Tibial nerve (tissue), 3 donors: Measurements from ENCODE around the gene RASAL2.

Experiments used
- POLR2A ChIP-seq, 2 donors: fragments of 450-650 bp; IDR thresholded peaks; one replicate each; pipeline ENCODE4 v1.6.1; 2017; ENCODE audit warnings: antibody characterized with exemption in 2 of 2, mild to moderate bottlenecking in 2 of 2, moderate library complexity in 2 of 2
- TF ChIP-seq, protein P1 (sequence below), 5 experiments: fragments of 200-600 bp in 3 of 5; fragments of 450-650 bp in 2 of 5; sonication (generic) in 3 of 5; IDR thresholded peaks; one replicate each; pipeline ENCODE4 v1.5.1; 2016 to 2019; ENCODE audit warnings: antibody characterized with exemption in 5 of 5, mild to moderate bottlenecking in 3 of 5, moderate library complexity in 2 of 5

DNA sequence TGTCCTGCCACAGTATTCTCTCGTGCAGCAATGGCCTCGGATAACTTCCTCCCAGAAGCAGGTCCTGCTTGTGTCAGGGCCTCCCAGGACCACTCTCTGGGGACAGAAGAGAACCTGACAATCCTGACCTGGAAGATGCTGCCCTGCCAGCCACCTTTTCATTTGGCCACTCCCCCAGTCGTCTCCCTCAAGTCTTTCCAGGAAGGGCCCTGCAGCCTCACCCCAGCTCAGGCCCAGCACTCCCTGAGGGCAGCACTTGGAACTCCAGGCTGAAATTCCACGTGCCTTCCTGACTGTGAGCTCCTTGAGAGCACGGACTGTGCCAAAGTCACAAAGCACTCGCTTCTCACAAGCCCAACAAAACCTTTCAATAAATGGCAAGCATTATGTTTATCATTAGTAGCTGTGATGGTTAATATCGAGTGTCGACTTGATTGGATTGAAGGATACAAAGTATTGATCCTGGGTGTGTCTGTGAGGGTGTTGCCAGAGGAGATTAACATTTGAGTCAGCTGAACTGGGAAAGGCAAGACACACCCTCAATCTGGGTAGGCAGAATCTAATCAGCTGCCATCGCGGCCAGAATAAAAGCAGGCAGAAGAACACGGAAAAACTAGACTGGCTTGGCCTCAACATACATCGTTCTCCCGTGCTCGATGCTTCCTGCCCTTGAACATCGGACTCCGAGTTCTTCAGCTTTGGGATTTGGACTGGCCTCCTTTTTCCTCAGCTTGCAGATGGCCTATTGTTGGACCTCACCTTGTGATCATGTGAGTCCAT, 405.2 kb downstream of the RASAL2 start:
- TF ChIP-seq, protein P1, sequence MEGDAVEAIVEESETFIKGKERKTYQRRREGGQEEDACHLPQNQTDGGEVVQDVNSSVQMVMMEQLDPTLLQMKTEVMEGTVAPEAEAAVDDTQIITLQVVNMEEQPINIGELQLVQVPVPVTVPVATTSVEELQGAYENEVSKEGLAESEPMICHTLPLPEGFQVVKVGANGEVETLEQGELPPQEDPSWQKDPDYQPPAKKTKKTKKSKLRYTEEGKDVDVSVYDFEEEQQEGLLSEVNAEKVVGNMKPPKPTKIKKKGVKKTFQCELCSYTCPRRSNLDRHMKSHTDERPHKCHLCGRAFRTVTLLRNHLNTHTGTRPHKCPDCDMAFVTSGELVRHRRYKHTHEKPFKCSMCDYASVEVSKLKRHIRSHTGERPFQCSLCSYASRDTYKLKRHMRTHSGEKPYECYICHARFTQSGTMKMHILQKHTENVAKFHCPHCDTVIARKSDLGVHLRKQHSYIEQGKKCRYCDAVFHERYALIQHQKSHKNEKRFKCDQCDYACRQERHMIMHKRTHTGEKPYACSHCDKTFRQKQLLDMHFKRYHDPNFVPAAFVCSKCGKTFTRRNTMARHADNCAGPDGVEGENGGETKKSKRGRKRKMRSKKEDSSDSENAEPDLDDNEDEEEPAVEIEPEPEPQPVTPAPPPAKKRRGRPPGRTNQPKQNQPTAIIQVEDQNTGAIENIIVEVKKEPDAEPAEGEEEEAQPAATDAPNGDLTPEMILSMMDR (IDR thresholded peaks at IDR 0.05) = no peak
- no peak for TF ChIP-seq POLR2A (IDR thresholded peaks at IDR 0.05)
